Adrenal gland (tissue), 12 donors: ENCODE measurements around the gene NT5DC3. TPM values are rescaled to one million over a fixed set of nuclear protein-coding genes. Genes with fewer than 3 reads are reported as not detected.

Experiments
- DNase-seq, 7 donors: peaks; one replicate each; pipeline ENCODE4 v3.0.0-alpha.2; 2019 to 2020
- H3K27ac ChIP-seq, 5 donors: fragments of 200-600 bp; sonication (generic) in 4 of 5; 1 replicate in 3 of 5; 2 replicates in 2 of 5; pipeline versions ENCODE4 v1.5.1 to v1.8.0; 2016 to 2020; ENCODE audit warnings: mild to moderate bottlenecking in 1 of 5
- H3K27me3 ChIP-seq: fragments of 200-600 bp; 2 replicates; pipeline ENCODE4 v1.8.0; 2021
- H3K36me3 ChIP-seq, 2 donors: fragments of 200-600 bp; replicated peaks in 1 of 2; 1 replicate in 1 of 2; 2 replicates in 1 of 2; pipeline versions ENCODE4 v1.5.1 to v1.8.0; 2018 to 2022
- H3K4me1 ChIP-seq, 2 donors: fragments of 200-600 bp; replicated peaks in 1 of 2; 1 replicate in 1 of 2; 2 replicates in 1 of 2; pipeline versions ENCODE4 v1.5.1 to v1.8.0; 2018 to 2021
- H3K4me3 ChIP-seq, 4 donors: fragments of 200-600 bp; sonication (generic) in 3 of 4; one replicate each; pipeline ENCODE4 v1.5.1; 2016 to 2018
- H3K9me3 ChIP-seq, 3 donors: fragments of 200-600 bp; sonication (generic) in 1 of 3; replicated peaks in 1 of 3; 1 replicate in 2 of 3; 2 replicates in 1 of 3; pipeline versions ENCODE4 v1.5.1 to v1.8.0; 2016 to 2021
- POLR2A ChIP-seq, 2 donors: fragments of 450-650 bp; IDR thresholded peaks; one replicate each; pipeline ENCODE4 v1.6.1; 2017; ENCODE audit warnings: antibody characterized with exemption in 2 of 2, mild to moderate bottlenecking in 2 of 2, moderate library complexity in 1 of 2
- WGBS, 4 donors: extraction: QIAGEN DNeasy Blood & Tissue Kit in 2 of 4; methylation state at CpG; one replicate each; pipeline versions ENCODE4 v1.1.5 to v1.1.7; 2013 to 2017; 5-methylcytosine and 5-hydroxymethylcytosine counted together
- intact Hi-C, 2 donors: fragments of 100-400 bp; cut with DNase I; formaldehyde crosslinking; loops; one replicate each; pipeline versions ENCODE4 v1.14.1 to v1.15.0; 2022 to 2023
- polyA plus RNA-seq, 3 donors: library from polyadenylated mRNA; stranded (reverse); fragments of 200-250 nt in 2 of 3; fragments of 350-450 nt in 1 of 3; fragmentation: Illumina TruSeq in 1 of 3; extraction: RNeasy Lipid Tissue Mini Kit (QIAGEN cat#74804) in 1 of 3; gene quantifications; one replicate each; pipeline ENCODE4 v1.2.3, GENCODE V29; 2013 to 2014
- total RNA-seq, 9 donors: library from RNA; depleted of rRNA in 4 of 9; stranded (reverse); fragments of >200 nt in 4 of 9; fragments of 120-200 nt in 1 of 9; fragmentation: NEBNext Ultra II Directional in 1 of 9; extraction: Animal tissue kit (Norgen Biotek cat#: 25700) in 1 of 9; gene quantifications; one replicate each; pipeline versions ENCODE4 v1.1.0 to v1.2.4, GENCODE V29; 2013 to 2023
- TF ChIP-seq, protein P1 (sequence below), 6 experiments: fragments of 450-650 bp in 4 of 6; fragments of 200-600 bp in 2 of 6; sonication (generic) in 1 of 6; IDR thresholded peaks; 1 replicate in 5 of 6; 2 replicates in 1 of 6; pipeline versions ENCODE4 v1.5.1 to v1.8.0; 2016 to 2021; ENCODE audit warnings: antibody characterized with exemption in 6 of 6, mild to moderate bottlenecking in 2 of 6, moderate library complexity in 1 of 6
- donor health status: healthy with polysubstance abuse.
- donor health status: Bipolar disorder and iron deficiency.
- donor health status: DM: yes; HTN: yes; CAD: no.
- donor health status: DM: no; HTN: no; CAD: no.
- donor health status: DM: no; HTN: no; CAD: no.
- donor health status: DM: yes; HTN: yes; CAD: no.

The NT5DC3 gene
- total and polyA plus RNA-seq, 12 donors: 4.1 to 14.9 (median 7.2) TPM

DNA sequence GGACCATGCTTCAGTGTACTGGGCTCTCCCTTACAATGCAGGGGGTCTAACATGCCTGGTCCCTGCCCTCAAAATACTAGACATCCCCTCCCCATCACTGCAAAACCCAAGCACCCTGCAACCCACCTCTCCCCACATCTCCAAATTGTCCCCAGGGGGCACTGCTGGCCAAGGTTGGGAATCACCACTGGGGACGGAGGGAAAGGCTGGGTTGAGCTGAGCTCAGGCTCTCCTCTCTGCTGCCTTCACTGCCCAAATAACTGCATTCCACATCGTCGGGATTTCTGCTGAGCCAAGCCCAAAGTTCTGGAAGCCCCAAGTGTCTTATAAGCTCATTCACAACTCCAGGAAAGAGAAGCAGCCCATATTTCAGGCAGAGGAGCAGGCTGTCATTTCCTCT lies 69.6 kb downstream of the NT5DC3 start:
- Histone ChIP-seq H3K4me3 (no peak overlapping the region), H3K27me3 (no peaks in the 10 kb centered on the region), H3K4me1 (peaks cover 10 to 12% of the 10 kb centered on the region in 2 donors), H3K36me3 (peaks cover 0 to 1% of the 10 kb centered on the region in 2 donors), H3K9me3 (no peaks in the 10 kb centered on the region), H3K27ac (no peak overlapping the region)
- peak; percentile 32 to 66 (median 57) for DNase-seq
- intact Hi-C loops: loop anchor here (5.0 to 10.0 kb wide), 2 partner anchors 93 to 101 kb away; no protein-coding TSS in a partner anchor
- WGBS, 4 donors: 11 to 34% (median 28%) methylated on average over 3 of the region's 3 CpGs
- TF ChIP-seq, protein P1, sequence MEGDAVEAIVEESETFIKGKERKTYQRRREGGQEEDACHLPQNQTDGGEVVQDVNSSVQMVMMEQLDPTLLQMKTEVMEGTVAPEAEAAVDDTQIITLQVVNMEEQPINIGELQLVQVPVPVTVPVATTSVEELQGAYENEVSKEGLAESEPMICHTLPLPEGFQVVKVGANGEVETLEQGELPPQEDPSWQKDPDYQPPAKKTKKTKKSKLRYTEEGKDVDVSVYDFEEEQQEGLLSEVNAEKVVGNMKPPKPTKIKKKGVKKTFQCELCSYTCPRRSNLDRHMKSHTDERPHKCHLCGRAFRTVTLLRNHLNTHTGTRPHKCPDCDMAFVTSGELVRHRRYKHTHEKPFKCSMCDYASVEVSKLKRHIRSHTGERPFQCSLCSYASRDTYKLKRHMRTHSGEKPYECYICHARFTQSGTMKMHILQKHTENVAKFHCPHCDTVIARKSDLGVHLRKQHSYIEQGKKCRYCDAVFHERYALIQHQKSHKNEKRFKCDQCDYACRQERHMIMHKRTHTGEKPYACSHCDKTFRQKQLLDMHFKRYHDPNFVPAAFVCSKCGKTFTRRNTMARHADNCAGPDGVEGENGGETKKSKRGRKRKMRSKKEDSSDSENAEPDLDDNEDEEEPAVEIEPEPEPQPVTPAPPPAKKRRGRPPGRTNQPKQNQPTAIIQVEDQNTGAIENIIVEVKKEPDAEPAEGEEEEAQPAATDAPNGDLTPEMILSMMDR (IDR thresholded peaks at IDR 0.05): peak; percentile 34 to 80 (median 66)
- TF ChIP-seq POLR2A (IDR thresholded peaks at IDR 0.05): no peak

DNA sequence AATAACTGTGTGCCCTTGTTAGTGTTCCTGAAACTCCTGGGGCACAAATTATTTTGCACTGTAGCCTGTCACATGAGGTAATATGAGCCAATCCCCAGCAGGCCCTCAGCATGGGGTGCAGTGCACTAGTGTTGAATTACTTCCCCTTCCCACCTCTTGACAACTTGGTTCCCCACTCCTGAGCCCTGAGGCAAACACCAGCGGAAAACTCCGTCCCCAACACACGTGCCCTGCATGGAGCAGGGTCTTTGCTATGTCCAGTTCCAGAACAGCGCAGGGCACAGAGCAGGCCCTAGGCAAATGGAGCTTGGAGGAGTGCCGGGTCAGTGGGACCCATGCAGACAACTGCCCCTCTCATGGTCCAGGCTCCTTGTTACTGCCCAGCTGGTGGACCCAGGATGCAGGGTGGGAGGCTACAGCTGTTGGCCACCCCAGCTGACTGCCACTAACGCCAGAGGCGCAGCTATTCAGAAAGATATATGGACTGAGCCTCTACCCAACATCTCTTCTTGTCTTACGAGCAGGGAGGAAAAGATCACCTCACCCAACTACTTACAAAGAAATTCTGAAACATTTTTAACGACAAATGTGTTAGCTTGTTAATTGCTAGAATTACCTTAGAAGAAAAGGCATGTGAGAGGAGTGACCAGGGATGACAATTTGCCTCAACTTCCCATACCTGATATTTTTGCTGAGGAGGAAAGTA lies 71.6 kb downstream of the NT5DC3 start:
- Histone ChIP-seq H3K36me3 (no peaks in the 10 kb centered on the region), H3K9me3 (no peaks in the 10 kb centered on the region), H3K4me1 (peaks cover 10 to 12% of the 10 kb centered on the region in 2 donors), H3K27me3 (no peaks in the 10 kb centered on the region), H3K4me3 (no peak overlapping the region), H3K27ac (no peak overlapping the region)
- TF ChIP-seq, protein P1 (IDR thresholded peaks at IDR 0.05): no peak
- no peak for TF ChIP-seq POLR2A (IDR thresholded peaks at IDR 0.05)
- 93 to 96% (median 95%) methylated on average over 4 to 9 of the region's 9 CpGs for WGBS, 4 donors
- DNase-seq: no peak
- intact Hi-C loops: no loop called here

DNA sequence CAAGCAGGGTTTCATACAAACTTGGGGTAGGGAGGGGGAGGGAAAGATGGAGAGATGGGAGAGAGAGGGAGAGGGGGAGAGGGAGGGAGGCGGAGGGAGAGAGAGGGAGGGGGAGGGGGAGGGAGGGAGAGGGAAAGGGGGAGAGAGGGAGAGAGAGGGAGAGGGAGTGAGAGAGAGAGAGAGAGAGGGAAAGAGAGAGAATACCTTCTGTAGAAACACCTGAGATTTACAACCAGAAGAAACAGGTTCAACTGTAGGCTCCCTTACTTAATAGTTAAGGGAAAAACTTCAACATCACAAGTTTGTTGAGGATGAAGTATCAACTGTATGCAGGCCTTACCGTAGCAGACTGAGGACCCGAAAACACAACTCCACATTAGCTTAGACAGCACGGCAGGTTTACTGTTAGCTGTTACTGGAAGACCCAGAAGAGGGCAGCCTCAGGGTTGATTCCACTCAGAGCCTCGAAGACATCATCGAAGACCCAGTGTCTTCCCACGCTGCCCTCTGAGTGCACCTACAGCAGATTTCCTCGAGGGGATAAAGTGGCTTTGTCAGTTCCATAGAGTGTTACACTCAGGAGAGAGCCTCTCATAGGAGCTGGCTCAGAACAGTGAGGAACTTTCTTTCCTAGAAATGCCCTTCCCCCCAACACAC lies 72.4 kb downstream of the NT5DC3 start:
- Histone ChIP-seq H3K27ac (no peak overlapping the region), H3K4me1 (peaks cover 10 to 12% of the 10 kb centered on the region in 2 donors), H3K9me3 (no peaks in the 10 kb centered on the region), H3K4me3 (no peak overlapping the region), H3K27me3 (no peaks in the 10 kb centered on the region), H3K36me3 (no peaks in the 10 kb centered on the region)
- intact Hi-C loops: no loop called here
- WGBS, 4 donors: 84 to 95% (median 85%) methylated on average over 7 to 8 of the region's 8 CpGs
- DNase-seq: no peak
- TF ChIP-seq, protein P1 (IDR thresholded peaks at IDR 0.05): no peak
- TF ChIP-seq POLR2A (IDR thresholded peaks at IDR 0.05): no peak

DNA sequence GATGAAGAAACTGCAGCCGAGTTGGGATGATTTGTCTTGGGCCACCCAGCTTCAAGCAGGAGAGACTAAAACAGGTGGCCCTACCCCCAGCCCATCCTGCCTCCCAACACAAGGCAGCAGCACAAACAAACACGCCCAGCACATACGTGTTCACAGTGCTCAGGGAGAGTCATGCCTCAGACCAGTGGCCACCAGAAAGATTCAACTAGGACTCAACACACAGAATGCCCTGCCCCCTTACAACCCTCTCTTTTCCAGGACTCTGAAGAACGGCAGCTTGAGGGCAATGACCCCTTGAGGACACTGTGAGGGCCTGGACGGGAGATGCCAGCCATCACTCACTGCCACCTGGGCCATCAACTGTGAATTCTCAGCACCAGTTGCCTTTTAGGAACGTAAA lies 75.0 kb downstream of the NT5DC3 start:
- H3K27me3 ChIP-seq: no peaks in the 10 kb centered on the region
- TF ChIP-seq, protein P1 (IDR thresholded peaks at IDR 0.05): no peak
- no peak for TF ChIP-seq POLR2A (IDR thresholded peaks at IDR 0.05)
- H3K27ac ChIP-seq: no peak overlapping the region
- 77 to 88% (median 80%) methylated on average over 5 to 6 of the region's 6 CpGs for WGBS, 4 donors
- H3K36me3 ChIP-seq: no peaks in the 10 kb centered on the region
- no peak for DNase-seq
- H3K9me3 ChIP-seq: no peaks in the 10 kb centered on the region
- H3K4me1 ChIP-seq: no peaks in the 10 kb centered on the region
- intact Hi-C loops: no loop called here
- H3K4me3 ChIP-seq: no peak overlapping the region
